WI38 (cell line): Measurements from ENCODE around the gene YAF2.

ENCODE experiments used
- H3K4me3 ChIP-seq: 2 replicates; pipeline ENCODE4 v1.5.1; 2011; ENCODE audit warnings: low read depth, mild to moderate bottlenecking, control low read depth, low read length
- TF ChIP-seq, protein P1 (sequence below): IDR thresholded peaks from 2 replicates; pipeline ENCODE4 v1.5.1; 2012; ENCODE audit warnings: low read depth, mild to moderate bottlenecking, control low read depth, low read length

The YAF2 gene

DNA sequence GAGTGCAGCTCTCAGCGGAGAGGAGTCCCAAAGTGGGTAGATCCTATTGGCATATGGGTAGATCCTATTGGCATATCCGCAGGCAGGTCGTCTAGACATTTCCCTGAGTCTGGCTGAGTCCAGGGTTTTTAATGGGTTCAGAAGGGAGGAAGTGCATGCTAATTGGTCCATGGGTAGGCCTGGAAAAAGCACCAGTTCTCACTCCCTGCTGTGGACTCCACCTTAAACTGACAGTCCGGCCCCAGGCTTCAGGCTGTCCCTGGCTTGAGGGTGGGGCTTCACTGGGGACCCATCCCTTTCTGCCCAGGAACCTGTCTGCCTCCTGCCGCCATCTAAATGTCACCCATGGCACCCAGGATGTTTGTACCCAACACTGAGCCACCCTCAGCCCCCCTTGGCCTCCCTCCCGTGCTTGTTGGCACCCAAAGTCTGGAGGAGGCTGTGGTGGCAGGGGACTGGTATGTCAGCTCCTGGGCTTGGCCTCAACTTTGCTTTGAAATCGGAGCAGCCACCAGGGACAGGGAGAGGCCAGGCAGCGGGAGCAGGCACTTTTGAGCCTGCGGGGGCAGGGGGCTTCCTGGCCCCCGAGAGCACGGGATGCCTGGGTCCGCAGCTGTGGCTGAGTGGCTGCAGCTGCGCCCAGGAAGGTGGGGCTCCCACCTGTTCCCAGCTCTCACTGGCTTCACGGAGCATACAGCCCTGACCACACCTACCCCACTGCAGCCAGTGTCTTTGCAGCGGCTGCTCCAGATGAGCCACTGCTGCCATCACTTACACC is 29.6 kb upstream of the YAF2 start:
- TF ChIP-seq, protein P1, sequence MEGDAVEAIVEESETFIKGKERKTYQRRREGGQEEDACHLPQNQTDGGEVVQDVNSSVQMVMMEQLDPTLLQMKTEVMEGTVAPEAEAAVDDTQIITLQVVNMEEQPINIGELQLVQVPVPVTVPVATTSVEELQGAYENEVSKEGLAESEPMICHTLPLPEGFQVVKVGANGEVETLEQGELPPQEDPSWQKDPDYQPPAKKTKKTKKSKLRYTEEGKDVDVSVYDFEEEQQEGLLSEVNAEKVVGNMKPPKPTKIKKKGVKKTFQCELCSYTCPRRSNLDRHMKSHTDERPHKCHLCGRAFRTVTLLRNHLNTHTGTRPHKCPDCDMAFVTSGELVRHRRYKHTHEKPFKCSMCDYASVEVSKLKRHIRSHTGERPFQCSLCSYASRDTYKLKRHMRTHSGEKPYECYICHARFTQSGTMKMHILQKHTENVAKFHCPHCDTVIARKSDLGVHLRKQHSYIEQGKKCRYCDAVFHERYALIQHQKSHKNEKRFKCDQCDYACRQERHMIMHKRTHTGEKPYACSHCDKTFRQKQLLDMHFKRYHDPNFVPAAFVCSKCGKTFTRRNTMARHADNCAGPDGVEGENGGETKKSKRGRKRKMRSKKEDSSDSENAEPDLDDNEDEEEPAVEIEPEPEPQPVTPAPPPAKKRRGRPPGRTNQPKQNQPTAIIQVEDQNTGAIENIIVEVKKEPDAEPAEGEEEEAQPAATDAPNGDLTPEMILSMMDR: no peak
- no peak overlapping the region for H3K4me3 ChIP-seq

GRCh38 chr12:42266579-42267230 is 28.7 kb upstream of the YAF2 start:
- no peak overlapping the region for H3K4me3 ChIP-seq
- TF ChIP-seq, protein P1: no peak

- TF ChIP-seq, protein P1: no peak
- no peak overlapping the region for H3K4me3 ChIP-seq
These were observed 24.2 kb upstream of the YAF2 start for GRCh38 chr12:42262271-42262670.

GRCh38 chr12:42261708-42262107 is 23.7 kb upstream of the YAF2 start:
- TF ChIP-seq, protein P1: no peak
- no peak overlapping the region for H3K4me3 ChIP-seq

DNA sequence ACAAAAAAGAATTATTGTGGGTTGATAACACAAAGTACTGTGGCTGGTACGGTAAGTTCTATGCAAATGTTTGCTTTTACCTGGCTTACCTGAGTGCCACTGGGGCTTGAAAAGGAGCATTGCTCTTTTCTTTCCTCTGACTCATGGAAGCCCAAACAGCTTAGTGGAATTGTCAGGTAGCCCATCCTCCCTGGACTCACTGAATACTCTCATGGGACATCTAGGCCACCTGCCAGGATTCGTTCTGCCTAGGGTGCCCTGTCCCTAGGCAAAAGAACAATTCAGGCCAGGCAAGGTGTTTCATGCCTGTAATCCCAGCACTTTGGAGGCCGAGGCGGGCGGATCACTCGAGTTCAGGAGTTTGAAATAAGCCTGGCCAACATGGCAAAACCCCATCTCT is 22.5 kb upstream of the YAF2 start:
- H3K4me3 ChIP-seq: no peak overlapping the region
- TF ChIP-seq, protein P1: no peak

DNA sequence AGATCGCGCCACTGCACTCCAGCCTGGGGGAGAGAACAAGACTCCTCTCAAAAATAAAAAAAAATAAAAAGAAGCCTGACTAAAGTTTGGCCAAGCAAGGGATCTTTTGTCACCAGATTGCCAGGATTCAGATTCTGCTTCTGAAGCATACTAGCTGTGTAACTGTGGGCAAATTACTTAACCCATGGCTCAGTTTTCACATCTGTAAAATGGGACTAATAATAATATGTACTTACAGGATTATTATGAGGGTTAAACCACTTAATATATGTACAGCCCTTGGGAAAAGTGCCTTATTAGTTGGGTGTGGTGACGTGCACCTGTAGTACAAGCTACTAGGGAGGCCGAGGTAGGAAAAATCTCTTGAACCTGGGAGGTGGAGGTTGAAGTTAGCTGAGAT is 21.7 kb upstream of the YAF2 start:
- TF ChIP-seq, protein P1: no peak

GRCh38 chr12:42255866-42256261 is 17.8 kb upstream of the YAF2 start:
- TF ChIP-seq, protein P1: no peak
- no peak overlapping the region for H3K4me3 ChIP-seq

More for the DNA sequence above, 21.7 kb upstream of the YAF2 start:
- H3K4me3 ChIP-seq: no peak overlapping the region
